HFFc6 (cell line): ENCODE results near the gene LRFN2. TPM values are rescaled to one million over a fixed set of nuclear protein-coding genes. Genes with fewer than 3 reads are reported as not detected.

Experiments
- DNase-seq: peaks from one replicate; pipeline ENCODE4 v3.0.0-alpha.2; 2018
- H3K27ac Mint-ChIP-seq: 2 replicates; pipeline ENCODE4 v1.8.0; 2020; ENCODE audit warnings: mild to moderate bottlenecking, mixed read lengths
- H3K27me3 Mint-ChIP-seq: 2 replicates; pipeline ENCODE4 v1.8.0; 2021; ENCODE audit warnings: mild to moderate bottlenecking, moderate library complexity, mixed read lengths; ENCODE audit not compliant: insufficient read depth
- H3K36me3 Mint-ChIP-seq: 2 replicates; pipeline ENCODE4 v1.8.0; 2021; ENCODE audit warnings: low read depth, mixed read lengths
- H3K4me1 Mint-ChIP-seq: 2 replicates; pipeline ENCODE4 v1.8.0; 2020; ENCODE audit warnings: low read depth, mixed read lengths
- H3K4me3 Mint-ChIP-seq: 2 replicates; pipeline ENCODE4 v1.8.0; 2020; ENCODE audit warnings: mild to moderate bottlenecking, moderate library complexity, mixed read lengths
- H3K9me3 Mint-ChIP-seq: 2 replicates; pipeline ENCODE4 v1.8.0; 2020; ENCODE audit warnings: mild to moderate bottlenecking, mixed read lengths
- total RNA-seq, 6 experiments: library from RNA; stranded (reverse); fragmentation: NEBNext Ultra II Directional; extraction: Animal tissue kit (Norgen Biotek cat#: 25700); gene quantifications; 2 replicates in 1 of 6; 3 replicates in 5 of 6; pipeline ENCODE4 v1.2.3, GENCODE V29; 2021
- TF ChIP-seq, protein P1 (sequence below): fragments of 200-600 bp; sonication (generic); IDR thresholded peaks from 2 replicates; pipeline ENCODE4 v1.5.0; 2021; ENCODE audit warnings: antibody characterized with exemption, mild to moderate bottlenecking

The LRFN2 gene
- total RNA-seq, 6 experiments from 2014 or later = not detected

DNA sequence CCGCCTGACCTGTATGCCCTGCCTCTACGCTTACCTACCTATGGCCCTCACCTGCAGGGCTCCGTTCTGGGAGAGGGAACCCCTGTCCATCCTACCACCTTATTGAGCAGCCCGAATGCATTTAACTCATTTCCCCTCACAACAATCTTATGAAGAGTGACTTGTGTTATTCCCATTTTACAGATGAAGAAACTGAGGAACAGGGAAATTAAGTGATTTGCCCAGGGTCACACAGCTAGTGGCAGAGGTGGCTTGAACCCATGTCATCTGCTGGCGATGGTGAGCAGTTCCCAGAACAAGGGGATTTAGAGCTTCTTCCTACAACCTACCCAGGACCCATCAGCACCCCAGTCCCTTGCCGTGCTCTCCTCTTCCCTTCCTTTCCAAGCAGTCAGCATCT lies 42.3 kb upstream of the LRFN2 start:
- H3K4me3 Mint-ChIP-seq = no peak overlapping the region
- no peaks in the 10 kb centered on the region for H3K36me3 Mint-ChIP-seq
- TF ChIP-seq, protein P1, sequence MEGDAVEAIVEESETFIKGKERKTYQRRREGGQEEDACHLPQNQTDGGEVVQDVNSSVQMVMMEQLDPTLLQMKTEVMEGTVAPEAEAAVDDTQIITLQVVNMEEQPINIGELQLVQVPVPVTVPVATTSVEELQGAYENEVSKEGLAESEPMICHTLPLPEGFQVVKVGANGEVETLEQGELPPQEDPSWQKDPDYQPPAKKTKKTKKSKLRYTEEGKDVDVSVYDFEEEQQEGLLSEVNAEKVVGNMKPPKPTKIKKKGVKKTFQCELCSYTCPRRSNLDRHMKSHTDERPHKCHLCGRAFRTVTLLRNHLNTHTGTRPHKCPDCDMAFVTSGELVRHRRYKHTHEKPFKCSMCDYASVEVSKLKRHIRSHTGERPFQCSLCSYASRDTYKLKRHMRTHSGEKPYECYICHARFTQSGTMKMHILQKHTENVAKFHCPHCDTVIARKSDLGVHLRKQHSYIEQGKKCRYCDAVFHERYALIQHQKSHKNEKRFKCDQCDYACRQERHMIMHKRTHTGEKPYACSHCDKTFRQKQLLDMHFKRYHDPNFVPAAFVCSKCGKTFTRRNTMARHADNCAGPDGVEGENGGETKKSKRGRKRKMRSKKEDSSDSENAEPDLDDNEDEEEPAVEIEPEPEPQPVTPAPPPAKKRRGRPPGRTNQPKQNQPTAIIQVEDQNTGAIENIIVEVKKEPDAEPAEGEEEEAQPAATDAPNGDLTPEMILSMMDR = no peak

DNA sequence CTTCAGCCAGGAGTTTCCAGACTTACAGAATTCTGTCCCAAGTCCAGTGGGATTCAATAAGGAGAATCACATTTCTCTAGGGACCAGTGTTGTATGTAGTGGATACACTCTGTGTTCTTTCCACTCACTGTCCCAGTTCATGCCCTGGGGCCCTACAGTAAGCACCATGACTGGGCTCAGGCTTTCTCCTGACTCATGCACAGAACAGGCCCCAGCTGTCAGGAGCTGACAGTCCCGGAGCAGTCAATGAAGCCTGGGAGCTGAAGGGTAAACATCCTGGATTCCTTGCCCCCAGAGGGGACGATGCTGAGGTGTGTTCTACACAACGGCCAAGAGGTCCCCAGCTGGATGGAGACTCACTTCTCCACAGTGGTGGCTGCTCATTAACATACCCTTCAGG lies 40.2 kb upstream of the LRFN2 start:
- peak; percentile 45 for DNase-seq
- Mint-ChIP-seq H3K9me3 (peaks cover 7% of the 10 kb centered on the region), H3K27ac (no peak overlapping the region), H3K36me3 (no peaks in the 10 kb centered on the region), H3K4me3 (no peak overlapping the region), H3K4me1 (peaks cover 5% of the 10 kb centered on the region), H3K27me3 (peaks cover 20% of the 10 kb centered on the region)
- TF ChIP-seq, protein P1 = no peak

More for the DNA sequence above, 42.3 kb upstream of the LRFN2 start:
- H3K27ac Mint-ChIP-seq = no peak overlapping the region
- peaks cover 7% of the 10 kb centered on the region for H3K9me3 Mint-ChIP-seq
- peaks cover 20% of the 10 kb centered on the region for H3K27me3 Mint-ChIP-seq
- H3K4me1 Mint-ChIP-seq = peaks cover 5% of the 10 kb centered on the region
- DNase-seq = no peak

DNA sequence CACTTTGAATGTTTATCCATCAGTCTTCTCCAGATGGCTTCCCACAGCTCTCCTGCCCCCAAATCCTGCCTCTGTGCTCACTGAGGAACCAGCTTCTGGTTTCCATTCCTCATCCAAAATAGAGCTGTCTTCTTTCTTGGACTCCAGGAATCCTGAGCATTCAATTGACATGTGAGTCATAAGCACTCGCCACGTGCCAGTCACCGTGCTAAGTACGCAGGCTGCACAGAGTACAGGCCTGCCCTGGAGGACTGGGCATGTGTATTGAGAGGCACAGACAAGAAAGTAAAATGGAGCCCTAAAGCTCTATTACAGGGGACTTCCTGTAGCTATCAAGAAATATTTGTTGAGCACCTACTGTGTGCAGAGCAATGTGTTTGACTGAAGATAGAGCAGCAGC lies 39.7 kb upstream of the LRFN2 start:
- H3K9me3 Mint-ChIP-seq = peaks cover 7% of the 10 kb centered on the region
- peaks cover 5% of the 10 kb centered on the region for H3K4me1 Mint-ChIP-seq
- H3K4me3 Mint-ChIP-seq = no peak overlapping the region
- H3K36me3 Mint-ChIP-seq = no peaks in the 10 kb centered on the region
- no peak overlapping the region for H3K27ac Mint-ChIP-seq
- peaks cover 19% of the 10 kb centered on the region for H3K27me3 Mint-ChIP-seq
- DNase-seq = peak; percentile 1
- TF ChIP-seq, protein P1 = no peak

DNA sequence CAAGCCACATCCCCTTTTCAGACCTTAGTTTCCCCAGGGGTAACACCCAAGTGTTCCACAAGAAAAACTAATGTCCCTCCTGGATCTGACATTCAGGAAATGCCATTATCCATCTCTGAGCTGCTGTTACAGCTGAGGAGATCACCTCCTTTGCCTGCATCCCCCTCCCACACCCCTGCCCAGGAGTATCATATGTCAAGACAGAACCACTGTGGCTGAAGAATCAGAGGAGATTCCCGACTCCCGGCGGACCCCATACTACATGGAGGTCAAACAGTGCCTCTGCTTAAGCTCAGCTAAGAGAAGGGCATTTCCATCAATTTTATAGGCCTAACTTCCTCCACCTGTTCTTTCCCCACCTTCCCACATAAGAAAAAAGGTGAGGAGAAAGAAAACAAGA lies 36.8 kb upstream of the LRFN2 start:
- H3K4me3 Mint-ChIP-seq = no peak overlapping the region
- DNase-seq = no peak
- no peaks in the 10 kb centered on the region for H3K36me3 Mint-ChIP-seq
- TF ChIP-seq, protein P1 = no peak
- H3K4me1 Mint-ChIP-seq = peaks cover 5% of the 10 kb centered on the region
- H3K27ac Mint-ChIP-seq = no peak overlapping the region
- peaks cover 4% of the 10 kb centered on the region for H3K27me3 Mint-ChIP-seq
- H3K9me3 Mint-ChIP-seq = peaks cover 7% of the 10 kb centered on the region

DNA sequence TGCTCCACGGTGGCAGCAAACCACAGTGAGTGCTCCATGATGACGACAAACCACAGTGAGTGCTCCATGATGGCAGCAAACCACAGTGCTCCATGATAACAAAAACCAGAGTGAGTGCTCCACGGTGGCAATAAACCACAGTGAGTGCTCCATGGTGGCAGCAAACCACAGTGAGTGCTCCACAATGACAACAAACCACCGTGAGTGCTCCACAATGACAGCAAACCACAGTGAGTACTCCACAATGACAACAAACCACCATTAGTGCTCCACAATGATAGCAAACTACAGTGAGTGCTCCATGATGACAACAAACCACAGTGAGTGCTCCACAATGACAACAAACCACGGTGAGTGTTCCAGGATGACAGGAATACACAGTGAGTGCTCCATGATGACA lies 36.0 kb upstream of the LRFN2 start:
- TF ChIP-seq, protein P1 = no peak

More for the DNA sequence above, 36.0 kb upstream of the LRFN2 start:
- Mint-ChIP-seq H3K9me3 (peaks cover 7% of the 10 kb centered on the region), H3K4me3 (no peak overlapping the region), H3K27ac (no peak overlapping the region), H3K36me3 (no peaks in the 10 kb centered on the region), H3K4me1 (peaks cover 5% of the 10 kb centered on the region), H3K27me3 (peaks cover 4% of the 10 kb centered on the region)
- no peak for DNase-seq
